ENCODE results near the gene MLXIP.

MLXIP gene

GRCh38 chr12:122086116-122086515, 7.6 kb downstream of the MLXIP start:
- TF ChIP-seq, protein P1, sequence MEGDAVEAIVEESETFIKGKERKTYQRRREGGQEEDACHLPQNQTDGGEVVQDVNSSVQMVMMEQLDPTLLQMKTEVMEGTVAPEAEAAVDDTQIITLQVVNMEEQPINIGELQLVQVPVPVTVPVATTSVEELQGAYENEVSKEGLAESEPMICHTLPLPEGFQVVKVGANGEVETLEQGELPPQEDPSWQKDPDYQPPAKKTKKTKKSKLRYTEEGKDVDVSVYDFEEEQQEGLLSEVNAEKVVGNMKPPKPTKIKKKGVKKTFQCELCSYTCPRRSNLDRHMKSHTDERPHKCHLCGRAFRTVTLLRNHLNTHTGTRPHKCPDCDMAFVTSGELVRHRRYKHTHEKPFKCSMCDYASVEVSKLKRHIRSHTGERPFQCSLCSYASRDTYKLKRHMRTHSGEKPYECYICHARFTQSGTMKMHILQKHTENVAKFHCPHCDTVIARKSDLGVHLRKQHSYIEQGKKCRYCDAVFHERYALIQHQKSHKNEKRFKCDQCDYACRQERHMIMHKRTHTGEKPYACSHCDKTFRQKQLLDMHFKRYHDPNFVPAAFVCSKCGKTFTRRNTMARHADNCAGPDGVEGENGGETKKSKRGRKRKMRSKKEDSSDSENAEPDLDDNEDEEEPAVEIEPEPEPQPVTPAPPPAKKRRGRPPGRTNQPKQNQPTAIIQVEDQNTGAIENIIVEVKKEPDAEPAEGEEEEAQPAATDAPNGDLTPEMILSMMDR (IDR thresholded peaks at IDR 0.05; ENCODE audit: insufficient read depth, low read depth, low read length, missing control alignments) = no peak
- no peak overlapping the region for H3K4me3 ChIP-seq (ENCODE audit: low read depth, low read length)
- DNase-seq (ENCODE audit: low read depth) = no peak

- DNase-seq (ENCODE audit: low read depth) = no peak
- TF ChIP-seq, protein P1 (IDR thresholded peaks at IDR 0.05; ENCODE audit: insufficient read depth, low read depth, low read length, missing control alignments) = no peak
- no peak overlapping the region for H3K4me3 ChIP-seq (ENCODE audit: low read depth, low read length)
Observed at GRCh38 chr12:122086641-122087285, 8.2 kb downstream of the MLXIP start.

- DNase-seq (ENCODE audit: low read depth) = no peak
- H3K4me3 ChIP-seq (ENCODE audit: low read depth, low read length) = no peak overlapping the region
- TF ChIP-seq, protein P1 (IDR thresholded peaks at IDR 0.05; ENCODE audit: insufficient read depth, low read depth, low read length, missing control alignments) = no peak
Observed at GRCh38 chr12:122087431-122088178, 9.0 kb downstream of the MLXIP start.

DNA sequence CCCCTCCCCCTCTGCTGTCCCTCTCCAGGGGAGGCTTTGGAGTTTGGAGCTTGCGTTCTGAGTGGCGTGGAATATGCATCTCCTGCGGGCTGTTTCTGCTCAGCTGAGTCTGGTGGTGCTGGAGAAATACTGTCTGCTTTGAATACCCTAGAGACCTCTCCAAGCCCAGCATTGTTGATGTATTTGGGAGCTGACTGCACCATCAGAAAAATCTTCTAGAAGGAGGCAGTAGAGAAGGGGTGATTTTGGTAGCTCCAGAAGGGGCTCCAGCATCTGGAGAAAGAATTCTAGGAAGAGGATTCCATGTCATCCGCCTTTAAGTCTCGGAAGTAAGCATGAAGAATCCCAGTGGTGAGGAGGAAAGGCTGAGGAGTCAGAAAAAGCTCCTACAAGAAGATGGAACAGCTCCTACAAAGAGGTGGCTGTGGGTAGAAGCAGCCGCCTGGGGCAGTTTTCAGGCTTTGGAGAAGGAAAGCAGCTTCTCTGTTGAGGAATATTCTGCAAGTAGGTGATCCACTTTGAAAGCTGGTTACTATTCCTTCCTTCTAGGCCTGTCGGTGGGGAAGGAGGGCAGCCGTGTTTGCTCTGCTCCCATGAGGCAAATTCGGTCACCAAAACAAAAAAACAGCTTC, 9.7 kb downstream of the MLXIP start:
- no peak for DNase-seq (ENCODE audit: low read depth)
- no peak overlapping the region for H3K4me3 ChIP-seq (ENCODE audit: low read depth, low read length)
- TF ChIP-seq, protein P1 (IDR thresholded peaks at IDR 0.05; ENCODE audit: insufficient read depth, low read depth, low read length, missing control alignments) = no peak

DNA sequence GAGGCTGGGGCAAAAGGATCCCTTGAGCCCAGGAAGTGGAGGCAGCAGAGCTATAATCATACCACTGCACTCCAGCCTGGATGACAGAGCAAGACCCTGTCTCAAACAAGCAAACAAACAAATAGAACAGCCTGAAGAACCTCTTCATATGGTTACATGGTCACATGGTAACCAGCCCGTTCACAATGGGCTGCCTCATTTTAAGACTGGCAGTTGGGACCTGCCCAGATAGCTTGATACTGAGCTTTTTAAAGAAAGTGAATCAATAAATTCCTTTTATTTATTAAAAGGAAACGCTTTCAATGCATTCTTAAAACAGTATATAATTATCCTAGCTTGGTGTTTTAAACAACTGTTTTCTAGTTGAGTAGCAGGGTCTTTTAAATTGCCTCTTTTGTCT, 10.5 kb downstream of the MLXIP start:
- DNase-seq (ENCODE audit: low read depth) = no peak
- TF ChIP-seq, protein P1 (IDR thresholded peaks at IDR 0.05; ENCODE audit: insufficient read depth, low read depth, low read length, missing control alignments) = no peak
- H3K4me3 ChIP-seq (ENCODE audit: low read depth, low read length) = no peak overlapping the region

- TF ChIP-seq, protein P1 (IDR thresholded peaks at IDR 0.05; ENCODE audit: insufficient read depth, low read depth, low read length, missing control alignments) = no peak
- DNase-seq (ENCODE audit: low read depth) = no peak
- no peak overlapping the region for H3K4me3 ChIP-seq (ENCODE audit: low read depth, low read length)
Observed at GRCh38 chr12:122090759-122091515, 12.4 kb downstream of the MLXIP start.
